OCI-M2 (cell line): Measurements from ENCODE around the gene ZNF675.
"Not testable (repeated sequence)": the region's sequence is repeated elsewhere in the genome, so short reads cannot be mapped to it uniquely, and the experiment has no call there.

Experiments
- DNase-seq: peaks from one replicate; lab custom pipeline; 2025; ENCODE audit not compliant: unreplicated experiment; lab: John Stamatoyannopoulos, UW

The ZNF675 gene

GRCh38 chr19:23686621-23687423 is at the start of gene ZNF675:
TSS of gene ZNF675 (minus strand) at chr19:23687212. CDS start at chr19:23687033, 179 bp downstream.
- peak; percentile 88 for DNase-seq

- DNase-seq: not testable (repeated sequence)
Measured at GRCh38 chr19:23730729-23731465, 43.9 kb upstream of the ZNF675 start.

GRCh38 chr19:23724161-23724560 is 37.1 kb upstream of the ZNF675 start:
- DNase-seq: not testable (repeated sequence)

GRCh38 chr19:23718802-23719201 is 31.8 kb upstream of the ZNF675 start:
- DNase-seq: no peak

GRCh38 chr19:23716792-23717191 is 29.8 kb upstream of the ZNF675 start:
- no peak for DNase-seq

- DNase-seq: no peak
Measured at GRCh38 chr19:23709347-23709746, 22.3 kb upstream of the ZNF675 start.

GRCh38 chr19:23706657-23707056 is 19.6 kb upstream of the ZNF675 start:
- no peak for DNase-seq

- no peak for DNase-seq
Measured at GRCh38 chr19:23699521-23699860, 12.5 kb upstream of the ZNF675 start.

- DNase-seq: no peak
Measured at GRCh38 chr19:23698711-23699520, 11.9 kb upstream of the ZNF675 start.

- DNase-seq: not testable (repeated sequence)
Measured at GRCh38 chr19:23692937-23693336, 5.9 kb upstream of the ZNF675 start.

- DNase-seq: no peak
Measured at GRCh38 chr19:23673132-23673531, 13.9 kb downstream of the ZNF675 start.

- DNase-seq: not testable (repeated sequence)
Measured at GRCh38 chr19:23668606-23669005, 18.4 kb downstream of the ZNF675 start.

GRCh38 chr19:23665651-23666410 is 21.2 kb downstream of the ZNF675 start:
- DNase-seq: no peak

GRCh38 chr19:23649817-23650216 is 37.2 kb downstream of the ZNF675 start:
- DNase-seq: peak; percentile 25
